GM21367 (cell line): Measurements from ENCODE around the gene PARP1.
"Not testable (repeated sequence)": the region's sequence is repeated elsewhere in the genome, so short reads cannot be mapped to it uniquely, and the experiment has no call there.

Source experiments
- ATAC-seq: cut with Tn5 transposase; IDR thresholded peaks from one replicate; pipeline ENCODE4 v1.9.1; 2021; ENCODE audit not compliant: unreplicated experiment

PARP1 gene

DNA sequence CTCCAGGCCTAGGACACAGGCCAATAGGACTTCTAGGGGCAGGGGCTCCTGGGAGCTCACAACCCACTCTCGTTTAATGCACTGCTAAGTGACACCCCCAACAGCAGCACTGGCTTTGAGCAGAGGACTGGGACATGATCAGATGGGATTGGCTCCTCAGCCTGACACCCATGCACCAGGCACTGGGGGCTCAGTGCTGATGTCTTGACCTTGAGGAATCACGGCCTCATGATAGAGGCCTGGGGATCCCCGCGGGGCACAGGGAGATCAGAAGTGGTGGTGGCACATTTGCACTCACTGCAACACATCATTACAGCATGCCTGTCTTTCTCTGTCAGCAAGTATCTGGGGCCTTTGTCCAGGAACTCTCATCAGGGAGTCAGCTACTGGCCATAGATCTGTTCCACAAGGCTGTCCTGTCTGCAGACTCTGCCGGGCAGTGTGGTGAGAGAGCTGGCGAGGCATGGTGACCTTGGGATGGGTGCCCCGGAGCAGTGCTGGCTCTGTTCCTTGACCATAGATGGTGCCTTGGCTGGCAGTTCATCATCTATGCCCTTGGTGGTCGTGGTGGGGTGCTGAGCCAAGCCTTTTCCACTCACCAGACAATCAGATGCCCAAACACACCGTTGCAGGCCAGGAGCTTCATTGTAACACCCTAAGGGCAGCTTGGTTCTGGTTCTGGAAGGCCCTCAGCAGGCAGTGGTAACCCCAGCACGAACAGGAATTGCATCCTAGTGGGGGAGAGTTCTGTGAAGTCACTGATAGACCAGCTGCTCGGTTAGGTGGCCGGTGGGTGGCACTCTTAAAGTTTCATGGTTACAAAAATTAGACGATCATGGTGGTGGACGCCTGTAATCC is 22.2 kb upstream of the PARP1 start:
- ATAC-seq: no peak

DNA sequence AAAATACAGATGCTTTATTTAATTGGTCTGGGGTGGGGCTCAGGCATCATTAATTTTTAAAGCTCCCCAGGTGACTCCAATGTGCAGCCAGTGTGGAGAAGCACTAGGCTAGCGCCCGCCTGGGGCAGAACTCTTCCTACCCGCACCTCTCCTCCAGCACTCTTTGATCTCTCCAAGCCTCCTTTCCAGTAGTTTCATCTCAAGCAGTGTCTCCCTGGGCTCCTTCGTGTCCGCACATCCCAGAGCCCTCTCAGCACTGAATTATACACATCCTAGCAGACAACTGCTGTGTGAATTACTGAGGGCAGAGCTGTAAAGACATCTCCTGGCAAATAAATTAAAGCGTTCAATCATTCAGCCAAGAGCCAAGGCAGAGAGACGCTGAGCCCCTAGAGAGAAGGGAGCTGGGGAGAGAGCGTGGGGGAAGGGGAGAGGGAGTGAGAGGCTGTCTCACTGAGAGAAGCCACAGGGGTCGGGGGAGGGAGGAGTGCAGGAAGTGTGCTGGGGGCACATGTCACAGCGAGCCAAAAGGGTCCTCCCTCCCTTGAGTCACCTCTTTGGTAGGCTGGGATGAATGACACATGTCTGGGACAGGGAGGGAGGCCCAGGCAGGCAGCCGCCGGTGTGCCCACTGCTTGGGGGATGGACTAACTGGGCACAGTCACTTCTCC is 21.0 kb upstream of the PARP1 start:
- no peak for ATAC-seq

DNA sequence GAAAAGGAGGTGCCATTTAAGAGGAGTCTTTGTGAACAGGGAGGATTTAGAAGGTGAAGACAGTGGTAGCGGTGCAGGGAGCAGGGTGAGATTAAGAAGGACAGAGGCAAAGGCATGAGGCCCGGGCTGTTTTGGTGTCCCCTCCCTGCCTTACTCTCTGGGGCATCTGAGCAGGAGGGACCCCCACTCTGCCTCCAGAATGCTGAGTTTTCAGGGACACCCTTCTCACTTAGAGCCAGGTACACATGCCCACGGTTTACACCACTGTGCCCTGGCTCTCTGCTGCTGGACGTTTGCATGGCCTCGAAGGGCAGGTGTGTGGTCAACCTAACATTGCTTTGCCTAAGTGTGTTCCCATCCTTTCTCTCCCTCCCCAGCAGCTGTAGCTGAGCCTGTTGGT is 20.5 kb upstream of the PARP1 start:
- no peak for ATAC-seq

DNA sequence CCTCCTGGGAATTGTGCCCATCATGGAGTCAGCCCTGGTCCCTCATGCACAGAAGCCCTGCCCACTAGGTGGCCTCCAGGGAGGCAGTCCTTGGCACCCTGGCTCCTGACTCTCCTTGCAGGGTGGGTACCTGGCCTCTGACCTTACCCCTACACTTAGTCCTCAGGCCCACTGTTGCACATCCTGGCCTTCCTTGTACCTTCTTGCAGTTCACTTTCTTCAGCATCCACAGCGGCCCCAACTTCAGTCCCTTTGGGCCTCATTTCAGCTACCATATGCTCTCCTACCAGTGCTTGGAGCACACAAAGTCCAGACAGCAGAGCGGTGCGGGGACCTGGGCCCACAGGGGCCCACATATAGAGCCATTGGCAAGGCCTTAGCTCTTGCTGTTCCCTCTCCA is 19.2 kb upstream of the PARP1 start:
- no peak for ATAC-seq

DNA sequence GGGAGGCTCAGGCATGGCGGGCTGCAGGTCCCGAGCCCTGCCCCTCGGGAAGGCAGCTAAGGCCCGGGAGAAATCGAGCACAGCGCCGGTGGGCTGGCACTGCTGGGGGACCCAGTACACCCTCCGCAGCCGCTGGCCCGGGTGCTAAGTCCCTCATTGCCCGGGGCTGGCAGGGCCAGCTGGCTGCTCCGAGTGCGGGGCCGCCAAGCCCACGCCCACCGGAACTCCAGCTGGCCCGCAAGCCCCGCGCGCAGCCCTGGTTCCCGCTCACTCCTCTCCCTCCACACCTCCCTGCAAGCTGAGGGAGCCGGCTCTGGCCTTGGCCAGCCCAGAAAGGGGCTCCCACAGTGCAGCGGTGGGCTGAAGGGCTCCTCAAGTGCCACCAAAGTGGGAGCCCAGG is 18.5 kb upstream of the PARP1 start:
- ATAC-seq: not testable (repeated sequence)

DNA sequence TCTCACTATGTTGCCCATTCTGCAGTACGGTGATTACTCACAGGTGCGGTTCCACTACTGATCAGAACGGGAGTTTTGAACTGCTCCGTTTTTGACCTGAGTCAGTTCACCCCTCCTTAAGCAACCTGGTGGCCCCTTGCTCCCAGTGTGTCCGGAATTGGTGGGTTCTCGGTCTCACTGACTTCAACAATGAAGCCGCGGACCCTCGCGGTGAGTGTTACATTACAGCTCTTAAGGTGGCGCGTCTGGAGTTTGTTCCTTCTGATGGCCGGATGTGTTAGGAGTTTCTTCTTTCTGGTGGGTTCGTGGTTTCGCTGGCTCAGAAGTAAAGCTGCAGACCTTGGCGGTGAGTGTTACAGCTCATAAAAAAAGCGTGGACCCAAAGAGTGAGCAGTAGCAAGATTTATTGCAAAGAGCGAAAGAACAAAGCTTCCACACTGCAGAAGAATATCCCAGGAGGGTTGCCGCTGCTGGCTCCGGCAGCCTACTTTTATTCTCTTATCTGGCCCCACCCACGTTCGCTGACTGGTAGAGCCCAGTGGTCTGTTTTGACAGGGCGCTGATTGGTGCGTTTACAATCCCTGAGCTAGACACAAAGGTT is 17.6 kb upstream of the PARP1 start:
- no peak for ATAC-seq

DNA sequence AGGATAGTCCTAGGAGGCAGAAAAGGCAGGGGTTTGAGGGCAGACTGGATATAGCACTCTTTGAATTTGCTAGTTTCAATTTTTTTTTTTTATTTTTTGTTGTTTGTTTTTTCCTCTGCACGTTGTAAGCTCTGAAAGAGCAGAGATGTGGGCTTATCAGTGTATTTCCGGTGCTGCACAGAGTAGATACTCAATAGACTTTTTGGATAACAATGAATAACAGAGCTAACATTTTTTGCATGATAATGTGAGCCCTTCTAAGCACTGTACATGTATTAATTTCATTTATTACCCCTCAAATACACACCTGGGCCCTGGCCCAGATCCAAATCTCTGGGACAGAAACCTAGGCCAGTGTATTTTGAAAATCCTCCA is 17.1 kb upstream of the PARP1 start:
- ATAC-seq: no peak

DNA sequence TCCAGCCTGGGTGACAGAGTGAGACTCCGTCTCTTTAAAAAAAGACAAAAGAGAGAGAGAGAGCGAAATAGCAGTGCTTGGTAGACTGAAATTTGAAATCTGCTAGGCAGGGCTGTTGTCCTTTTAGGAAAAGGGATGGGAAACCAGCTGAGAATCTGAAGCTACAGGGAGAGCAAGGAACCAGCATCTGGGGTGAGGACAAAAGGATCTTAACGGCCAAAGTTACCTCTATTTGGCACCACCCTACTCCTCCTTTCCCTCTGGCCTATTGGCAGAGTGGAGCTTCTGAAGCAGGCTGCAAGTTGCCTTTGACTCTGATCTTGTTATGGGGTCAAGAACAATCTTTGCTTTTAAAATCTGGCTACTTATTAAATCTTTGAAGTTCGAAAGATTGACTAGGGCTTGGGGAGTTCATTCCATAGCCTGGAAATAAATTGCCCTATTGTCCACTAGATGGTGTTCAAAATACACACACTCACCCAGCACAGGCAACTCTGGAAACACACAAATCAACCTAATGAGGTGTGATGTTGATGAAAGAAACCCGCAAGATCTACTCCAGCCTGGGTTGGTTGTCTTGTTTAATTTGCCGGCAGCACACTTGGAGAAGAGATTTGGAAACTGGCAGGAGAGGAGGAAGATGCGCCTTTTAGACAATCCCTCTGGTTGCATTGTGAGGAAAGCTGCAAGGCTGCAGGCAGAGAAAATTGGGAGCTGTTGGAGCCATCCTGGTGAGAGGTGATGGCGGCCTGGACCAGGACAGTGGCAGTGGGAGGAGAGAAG is 16.5 kb upstream of the PARP1 start:
- ATAC-seq: no peak

DNA sequence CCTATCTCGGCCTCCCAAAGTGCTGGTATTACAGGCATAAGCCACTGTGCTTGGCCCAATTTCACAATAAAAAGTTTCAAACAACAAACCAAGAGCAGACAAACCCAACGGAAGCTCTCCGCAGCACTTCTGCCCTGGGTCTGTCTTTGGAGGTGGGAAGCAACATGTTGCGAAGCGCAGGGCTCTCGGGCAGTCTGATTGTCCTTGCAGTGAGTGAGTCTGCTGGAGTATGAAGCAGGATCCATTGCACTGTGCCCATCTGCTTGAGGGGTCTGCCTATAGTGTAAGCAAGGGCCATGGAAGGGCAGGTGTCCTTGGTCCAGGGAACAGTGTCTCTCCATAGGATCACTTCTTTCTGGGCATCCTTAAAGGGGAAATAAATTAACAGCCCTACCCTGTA is 14.6 kb upstream of the PARP1 start:
- ATAC-seq: no peak

DNA sequence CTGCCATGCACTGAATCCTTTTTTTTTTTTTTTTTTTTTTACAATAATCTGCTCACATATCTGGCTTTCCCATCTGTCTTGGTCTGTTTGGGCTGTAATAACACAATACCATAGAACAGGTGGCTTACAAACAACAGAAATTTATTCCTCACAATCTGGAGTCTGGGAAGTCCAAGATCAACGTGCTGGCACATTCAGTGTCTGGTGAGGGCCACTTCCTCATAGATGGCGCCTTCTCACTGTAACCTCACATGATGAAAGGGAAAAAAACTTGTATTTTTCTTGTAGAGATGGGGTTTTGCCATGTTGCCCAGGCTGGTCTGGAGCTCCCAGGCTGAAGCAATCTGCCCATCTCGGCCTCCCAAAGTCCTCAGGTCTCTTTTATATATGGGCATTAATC is 13.0 kb upstream of the PARP1 start:
- no peak for ATAC-seq

DNA sequence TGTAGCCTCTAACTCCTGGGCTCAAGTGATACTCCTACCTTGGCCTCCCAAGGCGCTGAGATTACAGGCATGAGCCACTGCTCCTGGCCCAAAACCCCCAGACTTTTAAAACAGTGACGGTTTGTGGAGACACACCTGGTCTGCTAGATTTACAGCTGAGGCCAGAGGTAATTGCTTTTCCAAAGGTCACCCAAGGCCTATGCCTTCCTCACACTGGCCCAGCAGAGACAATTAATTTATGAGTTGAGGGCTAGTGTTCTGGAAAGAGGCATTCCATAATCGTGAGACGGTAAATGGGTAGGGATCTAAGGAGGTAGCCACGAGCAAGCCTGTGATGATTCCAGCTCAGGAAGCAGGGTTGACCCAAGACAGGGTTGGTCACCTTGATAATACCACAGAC is 12.4 kb upstream of the PARP1 start:
- ATAC-seq: no peak

DNA sequence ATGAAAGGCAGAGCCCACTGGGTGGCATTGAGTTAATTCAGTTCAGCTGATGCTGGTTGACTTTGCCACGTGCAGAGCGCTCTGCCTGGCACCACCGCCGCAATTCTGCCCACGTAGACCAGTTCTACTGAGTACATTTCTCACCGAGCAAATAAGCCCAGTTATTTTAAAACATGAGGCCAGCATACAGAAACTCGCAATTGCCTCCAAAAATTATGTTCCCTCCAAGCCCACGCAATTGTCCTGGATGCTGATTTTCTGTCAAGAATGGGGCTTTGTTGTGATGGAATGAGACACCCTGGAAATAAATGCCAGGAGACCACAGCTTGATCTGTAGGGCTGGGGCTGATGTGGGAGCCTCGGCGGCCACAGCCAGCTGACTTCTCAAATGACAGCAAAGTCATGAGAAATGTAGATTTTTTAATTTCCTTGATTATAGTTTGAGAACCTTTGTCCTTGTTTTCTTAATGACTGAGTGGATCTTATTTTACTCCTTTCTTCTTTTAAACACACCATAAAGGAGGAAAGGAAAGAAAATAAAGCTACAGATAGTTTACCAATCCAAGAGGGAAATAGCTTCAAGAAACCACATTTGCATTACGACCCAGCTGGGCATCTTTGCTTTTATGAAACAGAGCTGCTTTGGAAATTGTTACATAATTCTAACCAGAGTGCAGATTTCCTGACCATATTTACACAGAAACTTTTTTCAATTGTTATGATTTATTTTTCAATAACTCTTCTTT is 11.6 kb upstream of the PARP1 start:
- no peak for ATAC-seq

DNA sequence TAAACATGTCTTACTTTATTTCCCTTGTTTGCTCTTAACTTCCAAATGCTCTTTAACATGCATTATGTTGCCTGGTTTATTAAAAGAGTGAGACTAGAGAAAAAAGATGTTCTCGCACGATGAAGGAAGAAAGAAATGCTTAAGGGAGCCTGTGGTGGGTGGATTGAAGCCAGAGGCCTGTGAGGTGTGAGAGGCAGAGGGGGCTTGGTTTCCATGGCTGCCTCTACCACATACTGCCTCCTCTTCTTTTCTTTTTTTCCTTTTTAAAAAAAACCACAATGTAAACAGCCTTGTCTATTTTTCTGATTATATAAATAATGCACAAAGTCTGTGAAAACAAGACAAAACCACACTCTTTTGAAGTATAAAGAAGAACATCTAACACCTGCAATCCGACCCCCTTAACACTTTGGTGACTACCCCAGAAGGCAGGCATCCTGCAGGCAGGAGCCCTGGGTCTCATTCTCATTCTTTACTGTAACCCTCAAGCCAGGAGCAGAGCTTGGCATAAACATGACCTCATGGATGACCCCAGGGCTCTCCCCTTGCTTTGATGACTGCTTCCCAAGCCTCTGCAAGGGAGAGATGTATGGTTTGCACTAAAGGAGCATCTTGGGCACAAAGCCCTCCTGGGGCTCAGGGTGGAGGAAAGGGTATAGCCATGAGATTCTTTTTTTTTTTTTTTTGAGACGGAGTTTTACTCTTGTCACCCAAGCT is 10.1 kb upstream of the PARP1 start:
- no peak for ATAC-seq

DNA sequence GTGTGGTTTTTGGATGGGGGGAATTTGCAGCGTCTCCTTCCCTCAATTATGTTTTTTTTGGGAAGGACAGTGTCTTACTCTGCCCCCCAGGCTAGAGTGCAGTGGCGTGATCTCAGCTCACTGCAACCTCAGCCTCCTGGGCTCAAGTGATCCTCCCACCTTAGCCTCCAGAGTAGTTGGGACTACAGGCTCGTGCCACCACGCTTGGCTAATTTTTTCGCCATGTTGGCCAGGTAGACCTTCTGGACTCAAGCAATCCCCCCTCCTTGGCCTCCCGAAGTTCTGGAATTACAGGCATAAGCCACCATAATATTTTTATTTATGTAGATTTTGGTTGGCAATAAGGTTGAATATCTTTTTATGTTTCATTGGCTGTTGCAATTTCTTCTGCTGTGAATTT is 9.5 kb upstream of the PARP1 start:
- ATAC-seq: no peak

DNA sequence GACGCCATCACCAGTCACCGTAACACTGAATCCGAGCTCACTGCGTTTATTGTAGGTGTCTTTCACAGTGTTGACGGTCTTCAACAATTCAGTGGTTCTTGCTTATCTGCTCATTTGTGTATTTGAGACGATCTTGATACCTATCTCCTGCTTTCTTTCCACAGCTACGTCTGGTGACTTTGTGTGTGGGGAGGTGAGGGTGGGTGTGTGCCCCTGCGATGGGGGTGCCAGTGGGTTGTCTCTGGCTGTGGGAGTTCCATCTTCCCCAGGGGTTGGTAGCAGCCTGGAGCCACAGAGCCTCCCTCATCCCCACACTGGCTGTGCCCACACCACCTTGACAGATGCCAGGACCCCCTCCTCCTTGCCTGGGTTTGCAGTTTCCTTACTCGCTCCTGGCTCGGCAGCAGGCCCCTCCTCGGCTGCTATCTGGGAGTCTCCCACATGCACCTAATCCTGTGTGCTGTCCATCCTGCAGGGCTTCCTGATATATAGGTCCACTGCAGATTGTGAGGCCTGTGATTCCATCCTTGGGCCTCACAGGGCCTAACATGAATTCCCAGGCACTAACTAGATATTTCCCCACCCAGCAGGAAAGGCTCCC is 6.3 kb upstream of the PARP1 start:
- ATAC-seq: no peak

DNA sequence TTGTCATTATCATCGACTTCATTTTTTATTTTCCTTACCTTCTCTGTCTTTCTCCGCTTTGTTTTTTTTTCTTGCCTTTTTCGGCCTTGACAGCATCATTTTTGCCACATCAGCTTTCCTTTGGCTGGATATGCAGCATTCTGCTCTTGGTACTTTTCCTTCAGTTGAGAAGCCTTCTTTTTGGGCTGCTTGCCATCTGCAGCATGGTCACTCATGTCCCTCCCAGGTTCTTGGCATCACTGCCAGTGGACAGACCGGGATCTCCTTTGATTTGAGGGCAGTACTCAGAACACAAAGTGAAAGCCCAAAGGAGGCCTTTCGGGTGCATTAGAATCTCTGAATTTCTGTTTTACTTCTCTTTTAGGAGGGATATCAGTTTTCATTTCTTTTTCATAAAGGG is 3.7 kb upstream of the PARP1 start:
- no peak for ATAC-seq

DNA sequence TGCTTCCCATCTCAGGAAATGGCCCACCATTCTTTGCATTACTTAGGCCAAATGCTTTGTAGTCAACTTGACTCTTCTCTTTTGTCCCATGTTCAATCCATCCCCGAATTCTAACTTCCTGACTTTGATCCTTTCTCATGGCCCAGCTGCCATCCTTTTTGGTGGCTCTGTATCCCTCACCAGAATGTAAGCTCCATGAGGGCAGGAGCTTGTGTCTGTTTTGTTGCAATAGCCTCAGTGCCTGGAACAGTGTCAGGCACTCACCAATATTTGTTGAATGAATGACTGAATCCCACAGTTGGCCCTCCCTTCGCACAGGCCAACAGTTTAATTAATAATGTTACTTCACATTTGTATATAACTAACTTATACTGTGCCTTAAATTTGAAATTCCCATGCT is 3.1 kb upstream of the PARP1 start:
- no peak for ATAC-seq

DNA sequence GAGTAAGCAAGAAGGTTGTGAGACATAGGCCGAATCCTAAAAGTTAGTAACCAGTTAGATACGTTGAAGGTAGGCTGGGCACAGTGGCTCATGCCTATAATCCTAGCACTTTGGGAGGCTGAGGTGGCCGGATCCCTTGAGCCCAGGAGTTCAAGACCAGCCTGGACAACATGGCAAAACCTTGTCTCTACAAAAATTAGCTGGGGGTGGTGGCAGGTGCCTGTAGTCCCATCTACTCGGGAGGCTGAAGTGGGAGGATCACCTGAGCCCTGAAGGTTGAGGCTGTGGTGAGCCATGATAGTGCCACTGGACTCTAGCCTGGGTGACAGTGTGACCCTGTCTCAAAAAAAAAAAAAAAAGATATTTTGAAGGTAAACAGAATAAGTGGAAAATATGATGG is 1.5 kb upstream of the PARP1 start:
- ATAC-seq: no peak

DNA sequence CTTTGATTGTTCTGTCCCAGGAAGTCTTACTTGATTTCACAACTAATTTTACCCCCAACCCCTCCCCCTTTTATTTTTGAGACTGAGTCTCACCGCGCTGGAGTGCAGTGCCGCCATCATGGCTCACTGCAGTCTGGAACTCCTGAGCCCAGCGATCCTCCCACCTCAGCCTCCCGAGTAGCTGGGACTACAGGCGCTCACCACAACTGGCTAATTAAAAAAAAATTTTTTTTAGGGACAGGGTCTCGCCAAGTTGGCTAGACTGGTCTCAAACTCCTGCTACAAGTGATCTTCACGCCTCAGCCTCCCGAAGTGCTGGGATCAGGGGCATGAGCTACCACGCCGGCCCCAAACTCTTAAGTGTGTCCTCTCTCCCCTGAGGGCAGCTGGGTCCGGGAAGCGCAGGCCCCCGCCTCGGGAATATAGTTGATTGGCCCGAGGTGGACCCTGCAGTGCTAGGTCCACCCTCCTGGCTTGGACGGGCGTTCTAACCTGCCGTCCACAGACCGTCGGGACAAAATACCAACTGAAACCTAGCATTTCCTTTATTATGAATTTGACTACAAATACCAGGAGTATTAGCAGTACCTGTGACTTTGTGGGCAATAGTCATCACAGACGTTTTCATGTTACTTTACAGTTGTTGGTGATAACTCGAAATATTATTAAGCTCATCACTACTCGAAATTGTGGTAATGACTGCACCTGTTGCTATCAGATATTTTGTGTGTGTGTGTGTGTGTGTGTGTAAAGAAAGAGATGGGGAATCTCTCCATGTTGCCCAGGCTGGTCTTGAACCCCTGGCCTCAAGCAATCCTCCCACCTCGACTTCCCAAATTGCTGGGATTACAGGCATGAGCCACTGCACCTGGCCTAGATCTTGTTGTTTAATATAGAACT is 642 bp upstream of the PARP1 start:
- no peak for ATAC-seq
